GM12801 (cell line): ENCODE data around the gene IDH1.

Source experiments
- CTCF ChIP-seq: IDR thresholded peaks from one replicate; pipeline ENCODE4 v1.5.1; 2011; ENCODE audit warnings: control low read depth; ENCODE audit not compliant: insufficient read length; ENCODE audit errors: extremely low read depth

IDH1 gene

DNA sequence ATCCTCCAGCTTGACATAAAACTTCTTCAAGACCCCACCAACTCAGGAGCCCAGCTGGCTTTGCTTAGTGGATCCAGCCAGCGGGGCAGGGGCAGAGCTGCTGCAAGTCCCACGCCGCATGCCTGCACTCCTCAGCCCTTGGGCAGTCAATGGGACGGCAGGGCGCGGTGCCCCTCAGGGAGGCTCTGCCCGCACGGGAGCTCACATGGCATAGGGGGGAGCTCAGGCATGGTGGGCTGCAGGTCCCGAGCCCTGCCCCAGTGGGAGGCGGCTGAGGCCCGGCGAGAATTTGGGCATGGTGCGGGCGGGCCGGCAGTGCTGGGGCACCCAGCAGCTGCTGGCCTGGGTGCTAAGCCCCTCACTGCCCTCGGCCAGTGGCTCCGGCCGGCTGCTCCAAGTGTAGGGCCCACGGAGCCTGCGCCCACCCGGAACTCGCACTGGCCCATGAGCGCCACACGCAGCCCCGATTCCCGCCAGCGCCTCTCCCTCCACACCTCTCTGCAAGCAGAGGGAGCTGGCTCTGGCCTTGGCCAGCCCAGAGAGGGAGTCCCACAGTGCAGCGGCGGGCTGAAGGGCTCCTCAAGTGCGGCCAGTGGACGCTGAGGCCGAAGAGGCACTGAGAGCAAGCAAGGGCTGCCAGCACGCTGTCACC lies 27.2 kb downstream of the IDH1 start:
- TF ChIP-seq CTCF = no peak

GRCh38 chr2:208224802-208225201 lies 30.1 kb downstream of the IDH1 start:
- no peak for TF ChIP-seq CTCF

DNA sequence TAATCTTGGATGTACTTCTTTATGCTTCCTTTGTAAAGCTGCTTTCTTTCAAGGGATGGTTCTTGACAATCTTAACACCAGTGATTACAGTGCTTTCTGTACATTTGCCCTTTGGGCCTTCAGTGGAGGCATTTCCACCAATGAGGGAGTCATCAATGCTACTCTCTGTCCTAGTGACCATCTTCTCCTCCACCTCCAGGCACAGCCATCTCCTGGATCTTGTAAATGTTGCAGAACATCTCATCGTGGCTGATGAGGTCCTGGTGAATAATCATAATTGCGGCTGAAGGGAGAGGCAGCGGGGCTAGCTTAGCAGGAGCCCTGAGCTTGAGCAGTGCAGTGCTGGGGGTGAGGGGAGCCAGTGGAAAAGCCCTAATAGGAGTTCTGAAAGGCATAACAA lies 32.5 kb downstream of the IDH1 start:
- TF ChIP-seq CTCF = no peak

DNA sequence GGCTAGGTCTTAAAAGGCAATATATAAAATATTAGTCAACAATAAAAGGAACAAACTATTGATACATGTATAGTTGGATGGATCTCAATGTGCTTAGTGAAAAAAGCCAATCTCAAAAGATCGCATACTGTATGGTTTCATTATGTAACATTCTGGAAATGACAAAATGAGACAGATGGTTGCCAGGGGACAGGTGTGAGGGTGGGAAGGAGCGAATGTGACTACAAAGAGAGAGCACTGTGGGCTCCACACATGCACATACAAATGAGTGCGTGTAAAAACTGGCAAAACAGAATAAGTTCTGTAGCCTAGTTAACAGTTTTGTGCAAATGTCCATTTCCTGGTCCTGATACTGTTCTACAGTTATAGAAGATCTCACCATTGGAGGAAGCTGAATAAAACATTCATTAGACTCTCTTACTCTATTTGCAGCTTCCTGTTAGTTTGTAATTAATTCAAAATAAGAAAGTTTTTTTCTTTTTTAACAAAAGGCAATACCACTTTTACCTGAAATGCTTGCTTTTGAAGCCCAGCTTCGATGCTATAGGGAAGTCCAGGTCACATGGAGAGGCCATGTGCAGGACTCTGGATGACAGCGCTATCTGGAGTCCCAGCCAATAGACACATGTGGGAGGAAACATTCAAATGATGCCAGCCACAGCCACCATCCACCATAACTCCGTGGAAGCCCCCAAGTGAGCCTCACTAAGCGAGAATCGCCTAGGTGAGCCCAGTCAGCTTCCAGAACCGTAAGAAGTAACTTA lies 44.0 kb downstream of the IDH1 start:
- no peak for TF ChIP-seq CTCF

DNA sequence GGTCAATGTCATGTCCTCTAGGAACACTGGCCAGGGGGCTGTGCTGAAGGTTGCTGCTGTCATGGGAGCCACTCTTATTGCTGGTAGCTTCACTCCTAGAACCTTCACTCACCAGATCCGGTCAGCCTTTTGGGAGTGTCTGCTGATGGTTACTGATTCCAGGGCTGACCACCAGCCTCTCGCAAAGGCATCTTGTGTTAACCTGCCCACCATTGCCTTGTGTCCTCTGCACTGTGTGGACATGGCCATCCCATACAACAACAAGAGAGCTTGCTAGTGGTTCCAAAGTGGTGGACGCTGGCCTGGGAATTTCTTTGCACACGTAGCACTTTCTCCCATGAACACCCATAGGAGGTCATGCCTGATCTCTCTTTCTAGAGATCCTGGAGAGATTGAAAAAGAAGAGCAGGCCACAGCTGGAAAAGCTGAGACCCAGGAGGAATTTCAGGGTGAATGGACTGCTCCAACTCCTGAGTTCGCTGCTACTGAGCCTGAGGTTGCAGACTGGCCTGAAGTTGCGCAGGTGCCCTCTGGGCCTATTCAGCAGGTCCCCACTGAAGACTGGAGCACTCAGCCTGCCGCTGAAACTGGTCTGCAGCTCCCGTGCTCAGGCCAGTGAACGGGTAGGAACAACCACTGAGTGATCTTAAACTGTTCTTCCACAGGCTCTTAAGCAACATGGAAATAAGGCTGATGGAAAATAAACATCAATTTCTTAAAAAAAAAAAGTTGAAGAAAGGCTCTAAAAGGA lies 46.4 kb downstream of the IDH1 start:
- TF ChIP-seq CTCF = no peak

GRCh38 chr2:208207769-208208168 lies 47.1 kb downstream of the IDH1 start:
- TF ChIP-seq CTCF = no peak

- TF ChIP-seq CTCF = no peak
Measured at GRCh38 chr2:208204166-208204565, 50.7 kb downstream of the IDH1 start.
